ENCODE measurements around the gene SLC37A3.
"Not testable (repeated sequence)": the region's sequence is repeated elsewhere in the genome, so short reads cannot be mapped to it uniquely, and the experiment has no call there.

SLC37A3 gene

GRCh38 chr7:140348161-140348849 is 50.0 kb downstream of the SLC37A3 start:
- H3K4me3 ChIP-seq (ENCODE audit: low read depth, low read length): no peak overlapping the region
- TF ChIP-seq CTCF (IDR thresholded peaks at IDR 0.05; ENCODE audit: borderline replicate concordance, insufficient read depth, low read depth, low read length): no peak

GRCh38 chr7:140347218-140347617 is 51.1 kb downstream of the SLC37A3 start:
- no peak overlapping the region for H3K4me3 ChIP-seq (ENCODE audit: low read depth, low read length)
- no peak for TF ChIP-seq CTCF (IDR thresholded peaks at IDR 0.05; ENCODE audit: borderline replicate concordance, insufficient read depth, low read depth, low read length)

GRCh38 chr7:140345426-140345825 is 52.9 kb downstream of the SLC37A3 start:
- H3K4me3 ChIP-seq (ENCODE audit: low read depth, low read length): no peak overlapping the region
- no peak for TF ChIP-seq CTCF (IDR thresholded peaks at IDR 0.05; ENCODE audit: borderline replicate concordance, insufficient read depth, low read depth, low read length)

GRCh38 chr7:140342727-140343514 is 55.4 kb downstream of the SLC37A3 start:
- TF ChIP-seq CTCF (IDR thresholded peaks at IDR 0.05; ENCODE audit: borderline replicate concordance, insufficient read depth, low read depth, low read length): peak; percentile 65; the same call in 1 of the 2 replicates
- no peak overlapping the region for H3K4me3 ChIP-seq (ENCODE audit: low read depth, low read length)

GRCh38 chr7:140338959-140339358 is 59.4 kb downstream of the SLC37A3 start:
- H3K4me3 ChIP-seq (ENCODE audit: low read depth, low read length): not testable (repeated sequence)

GRCh38 chr7:140334341-140335057 is 63.8 kb downstream of the SLC37A3 start:
- no peak for TF ChIP-seq CTCF (IDR thresholded peaks at IDR 0.05; ENCODE audit: borderline replicate concordance, insufficient read depth, low read depth, low read length)
- no peak overlapping the region for H3K4me3 ChIP-seq (ENCODE audit: low read depth, low read length)

- H3K4me3 ChIP-seq (ENCODE audit: low read depth, low read length): no peak overlapping the region
- no peak for TF ChIP-seq CTCF (IDR thresholded peaks at IDR 0.05; ENCODE audit: borderline replicate concordance, insufficient read depth, low read depth, low read length)
Measured at GRCh38 chr7:140333686-140334085, 64.6 kb downstream of the SLC37A3 start.
